Tibial nerve (tissue), 4 donors: Measurements from ENCODE around the gene ARHGAP44.

Source experiments
- EP300 ChIP-seq, 2 donors: sonication (generic); formaldehyde crosslinking; IDR thresholded peaks; one replicate each; pipeline ENCODE4 v1.6.1; 2017; ENCODE audit warnings: antibody characterized with exemption in 2 of 2, mild to moderate bottlenecking in 1 of 2
- POLR2A ChIP-seq, 2 donors: fragments of 450-650 bp; IDR thresholded peaks; one replicate each; pipeline ENCODE4 v1.6.1; 2017; ENCODE audit warnings: antibody characterized with exemption in 2 of 2, mild to moderate bottlenecking in 2 of 2, moderate library complexity in 2 of 2
- TF ChIP-seq, protein P1 (sequence below), 5 experiments: fragments of 200-600 bp in 3 of 5; fragments of 450-650 bp in 2 of 5; sonication (generic) in 3 of 5; IDR thresholded peaks; one replicate each; pipeline ENCODE4 v1.5.1; 2016 to 2019; ENCODE audit warnings: antibody characterized with exemption in 5 of 5, mild to moderate bottlenecking in 3 of 5, moderate library complexity in 2 of 5

DNA sequence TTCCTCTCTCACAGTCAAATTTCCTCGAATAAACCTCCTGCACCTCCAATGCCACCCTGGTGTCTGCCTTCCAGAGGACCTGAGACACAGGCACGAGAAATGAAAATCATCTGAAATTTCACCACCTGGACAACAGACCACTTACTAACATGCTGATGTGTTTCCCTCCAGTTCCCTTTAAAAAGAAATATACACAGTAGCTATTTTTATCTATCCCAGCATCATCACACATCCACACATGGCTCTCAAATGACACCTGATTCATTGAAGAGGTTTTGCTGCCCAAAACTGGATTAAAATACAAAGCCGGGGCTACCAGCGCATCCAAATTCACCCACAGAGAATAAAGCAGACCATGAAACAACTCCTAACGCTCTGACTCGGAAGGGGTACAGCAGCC lies 214.6 kb downstream of the ARHGAP44 start:
- TF ChIP-seq POLR2A (IDR thresholded peaks at IDR 0.05): no peak
- TF ChIP-seq, protein P1, sequence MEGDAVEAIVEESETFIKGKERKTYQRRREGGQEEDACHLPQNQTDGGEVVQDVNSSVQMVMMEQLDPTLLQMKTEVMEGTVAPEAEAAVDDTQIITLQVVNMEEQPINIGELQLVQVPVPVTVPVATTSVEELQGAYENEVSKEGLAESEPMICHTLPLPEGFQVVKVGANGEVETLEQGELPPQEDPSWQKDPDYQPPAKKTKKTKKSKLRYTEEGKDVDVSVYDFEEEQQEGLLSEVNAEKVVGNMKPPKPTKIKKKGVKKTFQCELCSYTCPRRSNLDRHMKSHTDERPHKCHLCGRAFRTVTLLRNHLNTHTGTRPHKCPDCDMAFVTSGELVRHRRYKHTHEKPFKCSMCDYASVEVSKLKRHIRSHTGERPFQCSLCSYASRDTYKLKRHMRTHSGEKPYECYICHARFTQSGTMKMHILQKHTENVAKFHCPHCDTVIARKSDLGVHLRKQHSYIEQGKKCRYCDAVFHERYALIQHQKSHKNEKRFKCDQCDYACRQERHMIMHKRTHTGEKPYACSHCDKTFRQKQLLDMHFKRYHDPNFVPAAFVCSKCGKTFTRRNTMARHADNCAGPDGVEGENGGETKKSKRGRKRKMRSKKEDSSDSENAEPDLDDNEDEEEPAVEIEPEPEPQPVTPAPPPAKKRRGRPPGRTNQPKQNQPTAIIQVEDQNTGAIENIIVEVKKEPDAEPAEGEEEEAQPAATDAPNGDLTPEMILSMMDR (IDR thresholded peaks at IDR 0.05): no peak
- TF ChIP-seq EP300 (IDR thresholded peaks at IDR 0.05): no peak
